DMS153 (cell line): ENCODE data around the gene RRBP1.

Source experiments
- DNase-seq: peaks from one replicate; lab custom pipeline; 2025; lab: John Stamatoyannopoulos, UW

RRBP1 gene

GRCh38 chr20:17680836-17681725 is 961 bp downstream of the RRBP1 start:
- DNase-seq = no peak

- DNase-seq = no peak
These were observed 1.9 kb downstream of the RRBP1 start for GRCh38 chr20:17679941-17680835.

- DNase-seq = no peak
These were observed 3.2 kb downstream of the RRBP1 start for GRCh38 chr20:17678886-17679285.

- DNase-seq = no peak
These were observed 3.7 kb downstream of the RRBP1 start for GRCh38 chr20:17678295-17678694.

- no peak for DNase-seq
These were observed 5.1 kb downstream of the RRBP1 start for GRCh38 chr20:17676942-17677341.

DNA sequence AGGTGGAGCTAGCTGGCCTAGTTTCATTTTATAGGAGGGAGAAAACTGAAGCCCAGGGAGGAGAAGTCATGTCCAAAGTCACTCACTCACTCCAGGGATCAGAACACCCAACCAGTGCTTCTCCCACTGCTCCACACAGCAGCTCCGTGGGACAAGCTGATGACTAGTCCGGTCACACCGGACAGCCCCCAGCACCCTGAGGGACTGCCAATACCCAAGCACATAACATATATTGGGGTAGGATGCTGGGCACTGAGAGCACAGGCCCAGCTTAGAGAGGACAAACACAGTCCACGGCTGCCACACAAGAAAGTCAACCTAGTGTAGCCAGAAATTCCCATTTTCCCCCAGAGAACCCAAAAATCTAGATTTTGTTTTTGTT is 5.7 kb downstream of the RRBP1 start:
- no peak for DNase-seq

DNA sequence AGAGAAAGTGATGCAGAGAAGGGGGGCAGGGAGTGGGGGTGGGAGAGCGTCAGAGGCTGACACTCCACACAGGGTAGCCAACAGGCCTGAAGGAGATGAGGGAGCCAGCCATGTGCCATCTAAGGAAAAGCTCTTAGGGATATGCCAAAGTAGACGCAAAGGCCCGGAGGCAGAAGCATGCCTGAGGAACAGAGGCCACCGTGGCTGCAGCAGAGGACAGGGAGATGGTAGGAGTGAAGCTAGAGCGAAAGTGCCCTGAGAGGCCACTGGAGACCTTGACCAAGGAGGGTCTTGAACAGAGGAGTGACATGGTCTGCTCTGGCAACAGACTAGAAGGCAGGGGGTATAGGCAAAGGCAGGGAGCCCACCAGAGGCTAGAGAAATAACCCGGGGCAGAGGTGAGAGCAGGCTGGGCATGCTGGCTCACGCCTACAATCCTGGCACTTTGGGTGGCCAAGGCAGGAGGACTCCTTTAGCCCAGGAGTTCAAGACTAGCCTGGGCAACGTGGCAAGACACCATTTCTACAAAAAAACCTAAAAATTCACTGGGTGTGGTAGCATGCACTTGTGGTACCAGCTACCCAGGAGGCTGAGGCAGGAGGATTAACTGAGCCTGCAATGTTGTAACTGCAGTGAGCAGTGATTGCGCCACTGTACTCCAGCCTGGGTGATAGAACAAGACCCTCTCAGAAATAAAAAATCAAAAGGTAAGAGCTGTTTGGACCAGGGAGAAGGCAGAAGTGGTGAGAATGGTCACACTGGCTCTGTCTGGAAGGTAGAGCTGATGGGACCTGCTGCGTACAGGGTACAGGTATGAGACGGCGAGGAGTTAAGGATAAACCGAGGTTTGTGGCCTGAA is 6.3 kb downstream of the RRBP1 start:
- DNase-seq = no peak

DNA sequence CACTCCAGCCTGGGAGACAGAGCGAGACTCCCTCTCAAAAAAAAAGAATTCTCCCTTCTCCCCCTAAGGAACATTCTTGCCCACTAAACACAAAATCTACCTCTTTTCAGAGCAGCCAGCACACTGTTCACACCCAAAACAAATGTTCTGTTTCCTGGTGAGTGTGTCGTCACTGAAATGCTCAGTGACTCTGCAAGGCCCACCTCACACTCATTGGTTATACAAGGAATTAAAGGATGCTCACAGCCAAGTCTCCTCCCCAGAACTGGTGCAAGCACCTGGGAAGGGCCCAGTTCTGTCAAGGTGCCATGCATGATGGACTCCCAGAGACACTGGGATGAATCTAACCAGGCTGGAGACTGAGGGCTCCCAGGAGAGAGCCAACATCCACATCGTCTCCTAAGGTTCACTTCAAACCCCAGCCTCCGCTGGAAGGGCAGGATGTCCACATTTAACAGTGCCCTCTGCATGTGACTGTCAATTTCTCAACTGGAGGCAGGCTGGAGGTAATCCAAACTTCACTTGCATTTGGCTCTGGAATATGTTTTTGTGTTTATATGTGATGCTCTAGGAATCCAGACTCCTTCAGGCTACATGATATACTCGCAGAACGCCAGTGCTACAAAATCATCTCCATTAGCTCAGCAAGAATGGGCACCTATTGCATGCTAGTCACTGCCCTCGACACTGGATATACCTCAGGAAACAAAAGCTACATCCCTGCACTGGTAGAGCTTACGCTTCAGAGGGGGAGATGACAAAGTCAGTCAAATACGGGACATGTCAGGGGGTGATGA is 7.1 kb downstream of the RRBP1 start:
- no peak for DNase-seq

GRCh38 chr20:17673084-17673483 is 9.0 kb downstream of the RRBP1 start:
- no peak for DNase-seq

GRCh38 chr20:17671565-17671964 is 10.5 kb downstream of the RRBP1 start:
- no peak for DNase-seq

GRCh38 chr20:17671011-17671410 is 11.0 kb downstream of the RRBP1 start:
- DNase-seq = no peak

DNA sequence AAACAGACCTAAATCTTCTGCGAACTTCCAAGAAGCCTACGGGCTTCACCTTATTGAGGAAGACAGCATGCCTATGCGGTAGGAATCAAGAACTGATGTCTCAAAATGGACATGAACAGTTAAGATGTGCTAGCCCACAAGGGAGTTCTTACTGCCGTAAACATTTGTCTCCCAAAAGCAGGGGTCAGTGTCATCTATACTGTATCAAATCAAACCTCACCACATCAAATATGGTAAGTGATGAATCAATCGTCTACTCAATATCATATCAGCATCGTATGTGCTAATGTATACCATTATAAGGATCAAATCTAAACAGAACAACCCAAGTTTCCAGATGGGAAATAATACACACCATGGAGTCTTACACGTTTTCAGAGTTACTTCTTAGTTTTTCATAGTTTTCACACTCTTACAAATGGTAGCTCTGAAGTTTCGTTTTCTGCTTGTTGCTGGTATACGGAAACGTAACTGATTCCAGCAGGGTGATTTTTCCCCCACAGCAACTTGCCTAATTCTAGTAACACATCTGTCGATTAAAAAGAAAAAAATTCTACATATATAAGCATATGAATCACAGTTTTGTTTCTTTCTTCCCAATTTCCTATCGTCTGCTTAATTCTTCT is 12.6 kb downstream of the RRBP1 start:
- DNase-seq = no peak

GRCh38 chr20:17668432-17668831 is 13.6 kb downstream of the RRBP1 start:
- DNase-seq = no peak

DNA sequence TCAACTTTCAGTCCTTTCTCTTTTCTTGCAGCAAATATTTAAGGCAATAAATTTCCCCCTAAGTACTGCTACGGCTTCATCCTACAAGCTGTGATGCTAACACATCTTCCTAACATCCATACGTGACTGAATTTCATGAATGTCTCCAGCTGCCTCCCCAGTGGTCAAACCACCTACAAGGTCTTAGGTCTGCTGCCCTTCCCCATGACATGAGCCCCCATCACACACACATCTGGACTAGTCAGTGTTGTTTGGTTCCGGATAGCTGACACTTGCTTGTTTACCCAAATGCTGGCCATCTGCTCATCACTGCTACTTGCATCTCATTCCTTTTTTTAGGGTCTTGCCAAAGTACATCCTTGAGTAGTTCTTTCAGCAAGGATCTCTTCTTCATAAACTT is 14.6 kb downstream of the RRBP1 start:
- no peak for DNase-seq

DNA sequence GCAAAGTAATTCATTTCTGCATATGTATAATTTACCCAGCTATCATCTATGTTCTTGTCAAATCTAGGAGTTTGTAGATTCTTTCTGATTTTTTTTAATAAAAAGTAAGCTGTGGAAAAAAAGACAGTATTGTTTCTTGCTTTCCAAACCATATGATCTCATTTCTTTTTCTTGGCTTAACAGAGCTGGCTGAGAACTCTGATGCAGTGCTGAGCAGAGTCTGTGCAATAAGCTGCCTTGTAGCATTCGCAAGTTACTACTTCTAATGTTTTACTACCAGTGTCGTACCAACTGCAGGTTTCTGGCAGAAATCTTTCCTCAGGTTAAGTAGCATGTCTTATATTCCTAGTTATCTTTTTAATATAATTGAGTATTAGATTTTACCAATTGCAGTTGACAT is 15.6 kb downstream of the RRBP1 start:
- DNase-seq = no peak

DNA sequence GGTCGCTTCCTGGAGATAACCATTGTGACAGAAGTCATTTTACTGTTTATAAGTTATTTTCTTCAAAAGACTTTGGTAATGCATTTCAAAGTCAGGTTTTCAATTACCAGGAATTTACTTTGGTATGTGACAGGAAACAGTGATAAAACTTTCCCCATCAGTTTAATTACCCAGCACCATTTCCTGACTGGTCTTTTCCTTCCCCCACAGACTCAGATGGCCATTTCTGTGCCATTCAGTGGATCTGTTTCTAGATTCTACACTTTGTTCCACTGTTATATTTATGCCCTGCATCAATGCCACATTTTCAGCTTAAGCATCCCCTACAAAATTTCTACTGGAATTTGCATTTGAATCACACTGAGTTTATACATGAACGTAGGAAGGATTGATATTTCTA is 16.3 kb downstream of the RRBP1 start:
- DNase-seq = no peak

DNA sequence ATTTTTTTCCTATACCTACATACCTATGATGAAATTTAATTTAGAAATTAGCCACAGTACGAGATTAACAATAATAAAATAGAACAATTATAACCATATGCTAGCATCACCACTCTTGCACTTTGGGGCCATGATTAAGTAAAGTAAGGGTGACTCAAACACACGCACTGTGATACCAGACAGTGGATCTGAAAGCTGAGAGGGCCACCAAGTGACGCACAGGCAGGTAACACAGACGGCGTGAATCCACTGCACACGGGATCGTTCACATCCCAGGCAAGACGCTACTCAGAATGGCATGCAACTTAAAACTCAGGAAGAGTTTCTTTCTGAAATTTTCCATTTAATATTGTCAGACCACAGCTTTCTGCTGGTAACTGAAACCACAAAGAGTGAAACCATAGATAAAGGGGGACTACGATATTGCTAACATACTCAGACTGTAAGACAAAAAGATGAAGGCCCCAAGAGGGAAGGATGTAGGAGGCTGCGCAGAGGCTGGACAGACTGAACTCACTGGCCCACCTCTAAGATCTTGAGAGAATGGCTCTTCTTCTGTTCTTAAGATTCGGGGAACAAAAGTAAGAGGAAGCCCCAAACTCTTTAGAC is 17.9 kb downstream of the RRBP1 start:
- DNase-seq = no peak

DNA sequence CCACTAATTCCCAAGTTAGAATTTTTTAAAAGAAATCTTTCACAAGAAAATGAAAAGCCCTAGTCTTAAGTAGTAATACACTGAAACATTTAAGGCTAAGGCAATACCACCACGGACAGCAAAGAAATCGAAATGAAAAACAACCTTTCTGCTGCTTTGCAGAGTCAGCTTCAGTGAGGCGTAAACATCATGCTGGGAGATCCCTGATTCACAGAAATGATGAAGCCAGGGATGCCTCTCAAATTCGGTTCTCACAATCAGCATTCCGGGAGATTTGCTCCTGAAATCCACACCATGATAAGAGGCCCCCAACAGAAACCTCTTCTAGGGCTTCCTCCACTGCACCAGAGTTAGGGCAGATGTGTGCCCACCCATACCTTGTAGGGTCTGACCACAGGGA is 18.6 kb downstream of the RRBP1 start:
- DNase-seq = no peak

GRCh38 chr20:17663040-17663399 is 19.0 kb downstream of the RRBP1 start:
- DNase-seq = no peak

- DNase-seq = no peak
These were observed 19.6 kb downstream of the RRBP1 start for GRCh38 chr20:17662333-17663039.
